HepG2 (cell line): ENCODE data around the gene NDRG3. TPM values are rescaled to one million over a fixed set of nuclear protein-coding genes. Genes with fewer than 3 reads are reported as not detected.
A peak's percentile ranks its signal among the peaks of the same experiment; 100 is the strongest.

ENCODE experiments used
- ARID2 ChIP-seq: sonication (generic); formaldehyde crosslinking; IDR thresholded peaks from 2 replicates; pipeline ENCODE4 v1.8.1; 2022; ENCODE audit warnings: mild to moderate bottlenecking, missing genetic modification reagents, borderline replicate concordance
- CBX1 ChIP-seq: IDR thresholded peaks from one replicate; pipeline ENCODE4 v1.6.1; 2016; ENCODE audit warnings: antibody characterized with exemption, low read depth
- CENPT ChIP-seq: sonication (generic); formaldehyde crosslinking; IDR thresholded peaks from 2 replicates; pipeline ENCODE4 v1.8.0; 2022; ENCODE audit warnings: low read depth, mild to moderate bottlenecking, moderate library complexity, missing genetic modification reagents
- GLMP ChIP-seq: sonication (generic); formaldehyde crosslinking; IDR thresholded peaks from 2 replicates; pipeline ENCODE4 v1.9.0; 2021; ENCODE audit warnings: missing genetic modification reagents, mild to moderate bottlenecking, borderline replicate concordance
- MTF1 ChIP-seq: sonication (generic); formaldehyde crosslinking; IDR thresholded peaks from 2 replicates; pipeline ENCODE4 v1.5.0; 2020; ENCODE audit warnings: missing genetic modification reagents
- NR0B2 ChIP-seq: sonication (generic); formaldehyde crosslinking; IDR thresholded peaks from 2 replicates; pipeline ENCODE4 v1.4.0; 2020; ENCODE audit warnings: mild to moderate bottlenecking, missing genetic modification reagents
- REL ChIP-seq: sonication (generic); formaldehyde crosslinking; conservative IDR thresholded peaks from 2 replicates; pipeline ENCODE4 v1.8.0; 2022; ENCODE audit warnings: mild to moderate bottlenecking, missing genetic modification reagents, moderate library complexity
- SNAPC4 ChIP-seq: sonication (generic); formaldehyde crosslinking; IDR thresholded peaks from 2 replicates; pipeline ENCODE4 v1.4.0; 2020; ENCODE audit warnings: mild to moderate bottlenecking, missing genetic modification reagents
- TGIF2 ChIP-seq: IDR thresholded peaks from 2 replicates; pipeline ENCODE4 v1.6.1; 2016; ENCODE audit warnings: control low read depth, missing compliant biosample characterization
- THAP8 ChIP-seq: sonication (generic); formaldehyde crosslinking; IDR thresholded peaks from 2 replicates; pipeline ENCODE4 v1.5.1; 2020; ENCODE audit warnings: missing genetic modification reagents, mild to moderate bottlenecking, borderline replicate concordance
- TOE1 ChIP-seq: sonication (generic); formaldehyde crosslinking; IDR thresholded peaks from 2 replicates; pipeline ENCODE4 v1.4.0; 2020; ENCODE audit warnings: mild to moderate bottlenecking, missing genetic modification reagents
- ZBTB7A ChIP-seq: sonication (generic); formaldehyde crosslinking; IDR thresholded peaks from 2 replicates; pipeline ENCODE4 v1.8.0; 2022; ENCODE audit warnings: mild to moderate bottlenecking, missing genetic modification reagents
- ZMYM2 ChIP-seq: sonication (generic); formaldehyde crosslinking; IDR thresholded peaks from 2 replicates; pipeline ENCODE4 v1.8.0; 2022; ENCODE audit warnings: mild to moderate bottlenecking, missing genetic modification reagents
- ZNF17 ChIP-seq: sonication (generic); formaldehyde crosslinking; IDR thresholded peaks from 2 replicates; pipeline ENCODE4 v1.5.0; 2020; ENCODE audit warnings: mild to moderate bottlenecking, missing genetic modification reagents
- ZNF260 ChIP-seq: sonication (generic); formaldehyde crosslinking; IDR thresholded peaks from 2 replicates; pipeline ENCODE4 v1.4.0; 2020; ENCODE audit warnings: missing genetic modification reagents, low read depth, mild to moderate bottlenecking, borderline replicate concordance
- ZNF329 ChIP-seq: sonication (generic); formaldehyde crosslinking; IDR thresholded peaks from 2 replicates; pipeline ENCODE4 v1.9.0; 2021; ENCODE audit warnings: low read depth, mild to moderate bottlenecking, missing genetic modification reagents
- ZNF34 ChIP-seq: sonication (generic); formaldehyde crosslinking; IDR thresholded peaks from 2 replicates; pipeline ENCODE4 v1.4.0; 2020; ENCODE audit warnings: mild to moderate bottlenecking, missing genetic modification reagents, borderline replicate concordance
- ZNF446 ChIP-seq: sonication (generic); formaldehyde crosslinking; IDR thresholded peaks from 2 replicates; pipeline ENCODE4 v1.5.0; 2020; ENCODE audit warnings: mild to moderate bottlenecking, missing genetic modification reagents
- ZNF512 ChIP-seq: sonication (generic); formaldehyde crosslinking; IDR thresholded peaks from 2 replicates; pipeline ENCODE4 v1.4.0; 2020; ENCODE audit warnings: mild to moderate bottlenecking, missing genetic modification reagents
- ZNF629 ChIP-seq: sonication (generic); formaldehyde crosslinking; conservative IDR thresholded peaks from 2 replicates; pipeline ENCODE4 v1.5.0; 2020; ENCODE audit warnings: missing genetic modification reagents
- ZNF780A ChIP-seq: sonication (generic); formaldehyde crosslinking; IDR thresholded peaks from 2 replicates; pipeline ENCODE4 v1.8.0; 2022; ENCODE audit warnings: mild to moderate bottlenecking, missing genetic modification reagents, moderate library complexity
- polyA plus RNA-seq, 8 experiments: library from polyadenylated mRNA; depleted of rRNA in 3 of 8; stranded (reverse) in 7 of 8; unstranded in 1 of 8; fragments of >200 nt; fragmentation: Illumina TruSeq in 4 of 8; extraction: Trizol in 4 of 8; gene quantifications; 2 replicates each; pipeline versions ENCODE4 v1.2.1 to v1.2.3, GENCODE V29; 2011 to 2016; ENCODE audit warnings: low read depth in 4 of 8, missing spikeins in 1 of 8, mixed read lengths in 1 of 8; ENCODE audit not compliant: insufficient read depth in 1 of 8
- total RNA-seq, 5 experiments: library from RNA; depleted of rRNA; stranded (reverse); fragments of >200 nt; fragmentation: Illumina TruSeq; extraction: Trizol; gene quantifications; 2 replicates each; pipeline ENCODE4 v1.2.3, GENCODE V29; 2016; ENCODE audit warnings: low read depth in 1 of 5

The NDRG3 gene
- total and polyA plus RNA-seq, 2 of the 13 experiments (the other 11 are each of a cell fraction or from before 2014, with no cell fraction given) = 36.0 to 40.5 TPM

- TF ChIP-seq ZNF512 (CRISPR knock-in tag) (peak; percentile 89), SNAPC4 (CRISPR knock-in tag) (no peak), ZNF629 (peak; percentile 96), CBX1 (peak; percentile 8), ZNF780A (CRISPR knock-in tag) (no peak), ZNF329 (CRISPR knock-in tag) (no peak), TOE1 (CRISPR knock-in tag) (no peak), CENPT (peak; percentile 57; the same call in 1 of the 2 replicates), ZBTB7A (CRISPR knock-in tag) (no peak), ZNF34 (CRISPR knock-in tag) (no peak; the same call in 1 of the 2 replicates), ZMYM2 (CRISPR knock-in tag) (peak; percentile 95), ZNF17 (no peak), MTF1 (CRISPR knock-in tag) (no peak), REL (CRISPR knock-in tag) (no peak), ZNF446 (CRISPR knock-in tag) (no peak), NR0B2 (CRISPR knock-in tag) (no peak; the same call in 1 of the 2 replicates), ZNF260 (CRISPR knock-in tag) (0 out of 2 replicates have a peak, but pooled peaks have one; percentile 93), TGIF2 (peak; percentile 86), THAP8 (CRISPR knock-in tag) (no peak), ARID2 (no peak), GLMP (no peak)
These were observed 113.2 kb downstream of the NDRG3 start (continued) for GRCh38 chr20:36632487-36633284.
